ENCODE results near the gene XRRA1. TPM values are rescaled to one million over a fixed set of nuclear protein-coding genes. Genes with fewer than 3 reads are reported as not detected.
A peak's percentile ranks its signal among the peaks of the same experiment; 100 is the strongest.

The XRRA1 gene
- total and polyA plus RNA-seq, 2 of the 13 experiments (the other 11 are each of a cell fraction or from before 2014, with no cell fraction given) = 7.6 to 10.5 TPM

- TF ChIP-seq SATB2 (CRISPR knock-in tag; IDR thresholded peaks at IDR 0.05) (no peak), ZFYVE20 (CRISPR knock-in tag; IDR thresholded peaks at IDR 0.05; ENCODE audit: borderline replicate concordance, low read depth) (no peak), ETV5 (CRISPR knock-in tag; IDR thresholded peaks at IDR 0.05; ENCODE audit: borderline replicate concordance) (peak; percentile 55; the same call in 1 of the 2 replicates), CEBPZ (IDR thresholded peaks at IDR 0.05; ENCODE audit: low read length) (no peak), STAT5B (CRISPR knock-in tag; IDR thresholded peaks at IDR 0.05) (no peak), RFX3 (CRISPR knock-in tag; IDR thresholded peaks at IDR 0.05) (no peak), ZNF800 (CRISPR knock-in tag; IDR thresholded peaks at IDR 0.05) (0 out of 2 replicates have a peak, but pooled peaks have one; percentile 52), NCOA5 (CRISPR knock-in tag; IDR thresholded peaks at IDR 0.05) (no peak), DMAP1 (CRISPR knock-in tag; IDR thresholded peaks at IDR 0.05) (peak; percentile 94), SMARCC2 (IDR thresholded peaks at IDR 0.05) (no peak), ZSCAN20 (CRISPR knock-in tag; IDR thresholded peaks at IDR 0.05; ENCODE audit: borderline replicate concordance) (no peak), ZMAT5 (CRISPR knock-in tag; IDR thresholded peaks at IDR 0.05; ENCODE audit: borderline replicate concordance, low read depth) (no peak), ZNF205 (CRISPR knock-in tag; IDR thresholded peaks at IDR 0.05) (peak; percentile 37; the same call in 1 of the 2 replicates), ZNF607 (CRISPR knock-in tag; IDR thresholded peaks at IDR 0.05; ENCODE audit: borderline replicate concordance) (peak; percentile 97), PBX3 (CRISPR knock-in tag; IDR thresholded peaks at IDR 0.05; ENCODE audit: borderline replicate concordance) (0 out of 2 replicates have a peak, but pooled peaks have one; percentile 22), ZNF782 (CRISPR knock-in tag; IDR thresholded peaks at IDR 0.05; ENCODE audit: borderline replicate concordance) (peak; percentile 20; the same call in 1 of the 2 replicates), FIP1L1 (IDR thresholded peaks at IDR 0.05; ENCODE audit: borderline replicate concordance, insufficient read depth, low read depth, low read length) (no peak), SMAD1 (CRISPR knock-in tag; IDR thresholded peaks at IDR 0.05; ENCODE audit: borderline replicate concordance, low read depth) (no peak), HES4 (CRISPR knock-in tag; IDR thresholded peaks at IDR 0.05; ENCODE audit: borderline replicate concordance) (peak; percentile 79; the same call in 1 of the 2 replicates), JARID2 (CRISPR knock-in tag; IDR thresholded peaks at IDR 0.05; ENCODE audit: insufficient replicate concordance) (no peak), ZBTB14 (CRISPR knock-in tag; IDR thresholded peaks at IDR 0.05) (no peak)
These were observed at the start of gene XRRA1, which contains the start of gene SPCS2 (continued) for GRCh38 chr11:74948898-74949752.
